Osteocyte (in vitro differentiated cells): ENCODE results near the gene CPB2. TPM values are rescaled to one million over a fixed set of nuclear protein-coding genes. Genes with fewer than 3 reads are reported as not detected.

Source experiments
- DNase-seq: peaks from one replicate; pipeline ENCODE4 v3.0.0; 2021; ENCODE audit warnings: mixed read lengths; ENCODE audit not compliant: unreplicated experiment; ENCODE audit errors: extremely low spot score
- H3K27ac Mint-ChIP-seq: one replicate; pipeline ENCODE4 v1.8.0; 2021; ENCODE audit warnings: mild to moderate bottlenecking, mixed read lengths; ENCODE audit not compliant: unreplicated experiment
- H3K27me3 Mint-ChIP-seq: one replicate; pipeline ENCODE4 v1.8.0; 2021; ENCODE audit warnings: mixed read lengths; ENCODE audit not compliant: unreplicated experiment
- H3K36me3 Mint-ChIP-seq: one replicate; pipeline ENCODE4 v1.8.0; 2021; ENCODE audit warnings: mixed read lengths; ENCODE audit not compliant: unreplicated experiment
- H3K4me1 Mint-ChIP-seq: one replicate; pipeline ENCODE4 v1.8.0; 2021; ENCODE audit warnings: mixed read lengths; ENCODE audit not compliant: unreplicated experiment
- H3K4me3 Mint-ChIP-seq: one replicate; pipeline ENCODE4 v1.8.0; 2021; ENCODE audit warnings: mild to moderate bottlenecking, moderate library complexity, mixed read lengths; ENCODE audit not compliant: unreplicated experiment
- H3K9me3 Mint-ChIP-seq: one replicate; pipeline ENCODE4 v1.8.0; 2021; ENCODE audit warnings: mixed read lengths; ENCODE audit not compliant: unreplicated experiment
- total RNA-seq: library from RNA; stranded (reverse); gene quantifications from 2 replicates; pipeline ENCODE4 v1.2.1, GENCODE V29; 2021
- TF ChIP-seq, protein P1 (sequence below): fragments of 200-600 bp; sonication (generic); IDR thresholded peaks from 2 replicates; pipeline ENCODE4 v1.5.0; 2021; ENCODE audit warnings: antibody characterized with exemption, mild to moderate bottlenecking, moderate library complexity

Gene CPB2
- total RNA-seq, 1 donor from 2014 or later = not detected

DNA sequence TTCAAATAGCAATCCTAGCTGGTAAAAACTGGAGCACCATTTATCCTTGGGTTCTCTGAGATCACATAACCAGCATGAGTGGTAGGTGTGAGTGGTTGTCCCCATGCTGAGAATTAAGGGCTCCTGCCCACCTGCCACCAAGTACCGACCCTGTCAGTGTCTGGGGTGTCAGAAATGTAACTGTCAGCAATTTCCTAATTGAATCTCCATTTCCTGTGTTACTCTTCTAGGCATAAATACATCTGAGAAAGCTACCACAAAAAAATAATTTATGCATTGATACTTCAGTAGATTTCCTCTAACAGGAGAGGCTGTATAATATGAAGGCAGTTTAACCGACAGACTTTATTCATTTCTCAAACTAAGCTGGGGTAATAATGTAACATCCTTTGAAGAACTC lies 25.1 kb downstream of the CPB2 start:
- Mint-ChIP-seq H3K4me1 (no peaks in the 10 kb centered on the region), H3K4me3 (no peak overlapping the region), H3K9me3 (no peaks in the 10 kb centered on the region), H3K27me3 (peaks cover 45% of the 10 kb centered on the region), H3K36me3 (no peaks in the 10 kb centered on the region), H3K27ac (no peak overlapping the region)
- DNase-seq = no peak
- TF ChIP-seq, protein P1, sequence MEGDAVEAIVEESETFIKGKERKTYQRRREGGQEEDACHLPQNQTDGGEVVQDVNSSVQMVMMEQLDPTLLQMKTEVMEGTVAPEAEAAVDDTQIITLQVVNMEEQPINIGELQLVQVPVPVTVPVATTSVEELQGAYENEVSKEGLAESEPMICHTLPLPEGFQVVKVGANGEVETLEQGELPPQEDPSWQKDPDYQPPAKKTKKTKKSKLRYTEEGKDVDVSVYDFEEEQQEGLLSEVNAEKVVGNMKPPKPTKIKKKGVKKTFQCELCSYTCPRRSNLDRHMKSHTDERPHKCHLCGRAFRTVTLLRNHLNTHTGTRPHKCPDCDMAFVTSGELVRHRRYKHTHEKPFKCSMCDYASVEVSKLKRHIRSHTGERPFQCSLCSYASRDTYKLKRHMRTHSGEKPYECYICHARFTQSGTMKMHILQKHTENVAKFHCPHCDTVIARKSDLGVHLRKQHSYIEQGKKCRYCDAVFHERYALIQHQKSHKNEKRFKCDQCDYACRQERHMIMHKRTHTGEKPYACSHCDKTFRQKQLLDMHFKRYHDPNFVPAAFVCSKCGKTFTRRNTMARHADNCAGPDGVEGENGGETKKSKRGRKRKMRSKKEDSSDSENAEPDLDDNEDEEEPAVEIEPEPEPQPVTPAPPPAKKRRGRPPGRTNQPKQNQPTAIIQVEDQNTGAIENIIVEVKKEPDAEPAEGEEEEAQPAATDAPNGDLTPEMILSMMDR = no peak

DNA sequence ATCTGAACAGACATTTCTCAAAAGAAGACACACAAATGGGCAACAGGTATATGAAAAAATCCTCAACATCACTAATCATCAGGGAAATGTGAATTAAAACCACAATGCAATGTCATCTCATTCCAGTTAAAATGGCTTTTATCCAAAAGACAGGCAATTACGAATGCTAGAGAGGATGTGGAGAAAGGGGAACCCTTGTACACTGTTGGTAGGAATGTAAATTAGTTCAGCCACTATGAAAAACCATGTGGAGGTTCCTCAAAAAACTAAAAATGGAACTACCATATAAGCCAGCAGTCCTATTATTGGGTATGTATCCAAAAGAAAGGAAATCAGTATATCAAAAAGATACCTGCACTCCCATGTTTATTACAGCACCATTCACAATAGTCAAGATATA lies 27.6 kb downstream of the CPB2 start:
- no peaks in the 10 kb centered on the region for H3K9me3 Mint-ChIP-seq
- peaks cover 42% of the 10 kb centered on the region for H3K27me3 Mint-ChIP-seq
- no peaks in the 10 kb centered on the region for H3K36me3 Mint-ChIP-seq
- DNase-seq = no peak
- H3K4me3 Mint-ChIP-seq = no peak overlapping the region
- no peak overlapping the region for H3K27ac Mint-ChIP-seq
- TF ChIP-seq, protein P1 = no peak
- no peaks in the 10 kb centered on the region for H3K4me1 Mint-ChIP-seq

DNA sequence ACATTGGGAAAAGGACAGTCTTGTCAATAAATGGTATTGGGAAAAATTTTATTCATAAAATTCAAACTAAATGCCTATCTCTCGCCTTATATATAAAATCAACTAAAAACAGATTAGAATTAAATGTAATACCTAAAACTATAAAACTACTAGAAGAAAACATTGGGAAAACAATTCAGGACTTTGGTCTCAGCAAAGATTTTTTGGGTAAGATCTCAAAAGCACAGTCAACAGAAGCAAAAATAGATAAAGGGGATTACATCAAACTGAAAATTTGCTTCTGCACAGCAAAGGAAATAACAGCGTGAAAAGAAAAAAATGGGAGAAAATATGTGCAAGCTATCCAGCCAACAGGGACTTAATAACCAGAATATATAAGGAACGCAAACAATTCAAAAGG lies 28.0 kb downstream of the CPB2 start:
- TF ChIP-seq, protein P1 = no peak
- H3K4me3 Mint-ChIP-seq = no peak overlapping the region
- peaks cover 39% of the 10 kb centered on the region for H3K27me3 Mint-ChIP-seq
- no peak overlapping the region for H3K27ac Mint-ChIP-seq
- no peaks in the 10 kb centered on the region for H3K4me1 Mint-ChIP-seq
- H3K9me3 Mint-ChIP-seq = no peaks in the 10 kb centered on the region
- H3K36me3 Mint-ChIP-seq = no peaks in the 10 kb centered on the region
- no peak for DNase-seq

DNA sequence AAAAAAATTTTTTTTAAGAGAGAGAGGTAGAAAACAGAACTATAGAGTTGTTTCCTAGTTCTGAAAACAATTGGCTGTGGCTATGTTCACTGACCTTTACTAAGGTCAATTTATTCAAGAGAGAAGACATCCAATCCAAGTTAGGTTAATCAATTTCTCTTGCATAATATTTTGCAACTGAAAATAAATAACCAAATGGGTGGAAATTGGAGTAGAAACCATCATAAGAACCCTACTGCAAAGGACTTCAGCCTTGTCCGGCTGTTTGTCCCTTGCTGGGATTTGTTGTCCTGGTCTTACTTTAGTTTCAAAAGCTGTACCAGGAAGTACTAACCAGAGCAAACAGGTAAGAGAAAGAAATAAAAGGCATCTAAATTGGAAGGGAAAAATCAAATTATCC lies 29.0 kb downstream of the CPB2 start:
- Mint-ChIP-seq H3K4me3 (no peak overlapping the region), H3K36me3 (no peaks in the 10 kb centered on the region), H3K27me3 (peaks cover 39% of the 10 kb centered on the region), H3K27ac (no peak overlapping the region), H3K4me1 (no peaks in the 10 kb centered on the region), H3K9me3 (no peaks in the 10 kb centered on the region)
- TF ChIP-seq, protein P1 = no peak
- DNase-seq = no peak

DNA sequence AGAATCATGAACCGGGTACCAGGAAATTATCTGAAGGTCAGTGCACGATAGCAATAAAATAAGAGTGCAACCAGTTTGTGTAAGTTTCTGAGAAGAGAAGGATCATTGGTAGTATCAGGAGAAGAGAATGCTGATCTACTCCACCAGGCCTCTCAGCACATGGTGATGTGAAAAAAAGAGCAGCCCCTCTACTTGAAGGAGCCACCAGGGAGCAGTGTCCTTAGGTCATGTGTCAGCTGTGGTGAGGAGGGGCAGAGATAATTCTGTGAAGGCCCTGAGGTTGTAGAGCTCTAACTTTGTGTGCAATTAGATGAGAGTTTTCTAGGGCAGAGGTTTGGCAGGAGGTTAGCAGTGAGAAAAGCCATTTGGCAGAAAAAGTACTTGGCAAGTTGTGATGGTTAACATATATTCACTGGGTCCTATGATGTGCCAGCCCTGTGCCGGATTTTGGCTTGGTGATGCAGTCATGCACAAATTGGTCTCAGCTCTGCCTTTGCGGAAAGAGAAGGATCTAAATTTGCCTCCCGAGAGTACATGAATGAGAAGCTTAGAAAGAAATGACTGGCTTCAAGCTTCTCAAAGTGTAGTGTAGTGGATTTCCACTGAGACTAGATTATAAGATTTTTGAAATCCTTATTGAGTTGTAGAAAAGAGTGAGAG lies 33.1 kb downstream of the CPB2 start:
- Mint-ChIP-seq H3K4me3 (no peak overlapping the region), H3K4me1 (no peaks in the 10 kb centered on the region), H3K27me3 (peaks cover 21% of the 10 kb centered on the region), H3K27ac (no peak overlapping the region), H3K36me3 (no peaks in the 10 kb centered on the region), H3K9me3 (no peaks in the 10 kb centered on the region)
- no peak for DNase-seq
- TF ChIP-seq, protein P1 = no peak
